ENCODE results near the gene PTPN1. TPM values are rescaled to one million over a fixed set of nuclear protein-coding genes. Genes with fewer than 3 reads are reported as not detected.

The PTPN1 gene
- total RNA-seq, 1 donor from 2014 or later, result 43.8 TPM

DNA sequence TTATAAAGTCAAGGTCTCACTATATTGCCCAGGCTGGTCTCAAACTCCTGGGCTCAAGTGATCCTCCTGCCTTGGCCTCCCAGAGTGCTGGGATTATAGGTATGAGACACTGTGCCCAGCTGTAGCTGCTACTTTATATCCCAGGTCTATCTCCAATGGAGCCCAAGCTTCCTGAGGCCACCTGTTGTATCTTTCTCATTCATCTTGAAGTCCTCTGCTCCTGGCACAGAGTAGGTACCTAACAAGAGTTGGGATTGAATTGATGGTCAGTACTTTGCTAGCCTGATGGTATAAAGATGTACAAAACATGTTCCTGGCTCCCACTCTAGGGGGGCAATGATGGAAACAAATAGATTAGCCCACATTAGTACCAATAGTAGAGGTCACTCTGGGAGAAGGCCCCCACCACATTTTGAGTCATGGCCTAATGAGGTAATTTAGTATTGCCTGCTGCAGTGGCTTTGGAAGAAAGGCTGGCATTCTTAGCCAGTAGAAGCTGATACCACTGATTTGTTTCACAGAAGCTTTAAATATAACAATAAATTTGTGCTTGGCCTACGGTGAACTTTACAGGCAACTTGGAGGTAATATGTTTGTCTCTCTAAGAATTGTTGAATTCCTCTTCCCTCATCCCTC is 5.4 kb downstream of the PTPN1 start:
- H3K27me3 Mint-ChIP-seq (ENCODE audit: low read depth), result no peaks in the 10 kb centered on the region
- DNase-seq (ENCODE audit: low read depth, low spot score), result no peak
- H3K9me3 Mint-ChIP-seq, result no peaks in the 10 kb centered on the region
- H3K4me3 Mint-ChIP-seq, result no peak overlapping the region
- H3K27ac Mint-ChIP-seq (ENCODE audit: unreplicated experiment), result no peak overlapping the region
- TF ChIP-seq CTCF (conservative IDR thresholded peaks at IDR 0.05), result no peak
- peaks cover 56% of the 10 kb centered on the region for H3K4me1 Mint-ChIP-seq
- H3K36me3 Mint-ChIP-seq (ENCODE audit: low read depth), result no peaks in the 10 kb centered on the region

DNA sequence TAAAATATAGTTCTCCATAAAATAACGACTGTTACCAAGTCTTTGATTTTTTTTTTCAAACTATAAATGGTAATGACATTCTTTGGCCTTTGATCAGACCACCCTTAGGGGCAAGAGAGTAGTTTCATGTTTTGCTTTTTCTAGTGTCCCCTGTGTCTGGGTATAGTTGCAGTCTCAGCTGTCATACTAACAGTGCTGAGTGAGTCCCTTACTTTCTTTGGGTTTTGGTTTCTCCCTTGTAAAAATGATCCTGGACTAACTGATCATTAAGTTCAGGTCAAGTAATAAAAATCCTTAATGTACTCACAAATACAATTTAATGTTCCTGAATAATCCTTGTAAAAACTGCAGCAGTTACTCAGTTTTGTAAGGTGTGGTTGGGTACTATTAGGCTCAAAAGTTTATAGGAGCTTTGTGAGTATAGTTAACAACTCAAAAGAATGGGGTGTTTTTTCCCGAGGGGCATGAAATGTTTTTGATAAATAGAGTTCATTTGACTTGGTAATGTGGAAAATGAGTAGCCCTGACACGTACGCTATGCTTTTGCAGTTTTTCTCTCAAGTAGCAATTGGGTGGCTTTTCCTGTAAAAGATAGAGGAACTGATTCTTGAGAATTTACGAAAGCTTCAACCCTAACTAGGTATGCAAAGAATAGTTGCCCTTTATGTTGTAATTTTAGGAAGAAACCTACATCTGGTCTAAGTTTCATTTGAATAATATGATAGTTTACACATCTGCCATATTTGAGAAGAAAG is 6.2 kb downstream of the PTPN1 start:
- H3K4me1 Mint-ChIP-seq, result peaks cover 57% of the 10 kb centered on the region
- no peak overlapping the region for H3K4me3 Mint-ChIP-seq
- no peak for DNase-seq (ENCODE audit: low read depth, low spot score)
- no peaks in the 10 kb centered on the region for H3K9me3 Mint-ChIP-seq
- TF ChIP-seq CTCF (conservative IDR thresholded peaks at IDR 0.05), result no peak
- H3K27me3 Mint-ChIP-seq (ENCODE audit: low read depth), result no peaks in the 10 kb centered on the region
- no peaks in the 10 kb centered on the region for H3K36me3 Mint-ChIP-seq (ENCODE audit: low read depth)
- no peak overlapping the region for H3K27ac Mint-ChIP-seq (ENCODE audit: unreplicated experiment)

GRCh38 chr20:50516935-50517816 is 7.0 kb downstream of the PTPN1 start:
- H3K27me3 Mint-ChIP-seq (ENCODE audit: low read depth), result no peaks in the 10 kb centered on the region
- no peak for DNase-seq (ENCODE audit: low read depth, low spot score)
- H3K36me3 Mint-ChIP-seq (ENCODE audit: low read depth), result no peaks in the 10 kb centered on the region
- no peak for TF ChIP-seq CTCF (conservative IDR thresholded peaks at IDR 0.05)
- no peak overlapping the region for H3K4me3 Mint-ChIP-seq
- no peaks in the 10 kb centered on the region for H3K9me3 Mint-ChIP-seq
- no peak overlapping the region for H3K27ac Mint-ChIP-seq (ENCODE audit: unreplicated experiment)
- H3K4me1 Mint-ChIP-seq, result peaks cover 53% of the 10 kb centered on the region

DNA sequence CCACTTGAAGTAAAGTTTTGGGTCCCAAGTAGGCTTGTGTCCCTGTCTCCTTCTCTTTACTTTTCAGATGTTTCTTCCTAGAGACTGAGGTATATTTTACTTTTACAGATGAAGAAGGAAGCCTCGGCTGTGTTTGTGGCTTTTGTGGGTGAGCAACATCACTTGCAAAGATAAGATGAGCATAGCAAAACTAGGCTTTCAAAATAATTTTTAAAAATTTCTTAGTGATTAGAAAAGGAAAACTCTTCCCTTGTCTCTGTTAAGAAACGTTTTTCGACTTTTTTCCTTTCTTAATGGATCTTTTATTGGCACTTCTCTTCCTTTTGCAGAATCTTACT is 7.6 kb downstream of the PTPN1 start:
- no peak for TF ChIP-seq CTCF (conservative IDR thresholded peaks at IDR 0.05)
- H3K4me3 Mint-ChIP-seq, result no peak overlapping the region
- no peaks in the 10 kb centered on the region for H3K27me3 Mint-ChIP-seq (ENCODE audit: low read depth)
- H3K27ac Mint-ChIP-seq (ENCODE audit: unreplicated experiment), result no peak overlapping the region
- H3K4me1 Mint-ChIP-seq, result peaks cover 47% of the 10 kb centered on the region
- no peaks in the 10 kb centered on the region for H3K9me3 Mint-ChIP-seq
- H3K36me3 Mint-ChIP-seq (ENCODE audit: low read depth), result no peaks in the 10 kb centered on the region
- DNase-seq (ENCODE audit: low read depth, low spot score), result no peak

DNA sequence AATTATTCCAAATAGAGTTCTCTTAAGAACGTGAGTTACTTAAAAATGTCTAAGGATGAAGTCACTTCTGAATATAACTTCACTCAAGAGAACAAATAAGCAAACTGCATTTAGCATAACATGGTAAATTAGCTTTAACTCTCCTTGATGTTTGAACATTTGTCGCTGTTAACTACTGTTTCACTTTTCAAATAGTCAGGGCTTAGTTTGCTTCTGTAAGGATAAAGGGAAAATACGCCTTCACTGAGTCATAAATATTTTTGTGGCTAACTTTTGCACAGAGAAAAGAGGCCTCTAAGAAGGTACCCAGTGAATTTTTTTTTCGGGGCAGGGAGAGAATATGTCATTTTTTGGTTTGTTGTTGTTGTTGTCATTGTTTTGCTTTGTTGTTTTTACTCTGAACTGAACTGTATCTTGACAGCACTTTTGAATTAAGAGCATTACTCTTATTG is 8.1 kb downstream of the PTPN1 start:
- peaks cover 47% of the 10 kb centered on the region for H3K4me1 Mint-ChIP-seq
- TF ChIP-seq CTCF (conservative IDR thresholded peaks at IDR 0.05), result no peak
- H3K27me3 Mint-ChIP-seq (ENCODE audit: low read depth), result no peaks in the 10 kb centered on the region
- no peak overlapping the region for H3K4me3 Mint-ChIP-seq
- H3K36me3 Mint-ChIP-seq (ENCODE audit: low read depth), result no peaks in the 10 kb centered on the region
- H3K9me3 Mint-ChIP-seq, result no peaks in the 10 kb centered on the region
- no peak overlapping the region for H3K27ac Mint-ChIP-seq (ENCODE audit: unreplicated experiment)
- DNase-seq (ENCODE audit: low read depth, low spot score), result no peak

Data from neural crest cell (in vitro differentiated cells).